AG08395 (cell line): ENCODE results near the gene RPS25.
A peak's percentile ranks its signal among the peaks of the same experiment; 100 is the strongest.
"Not testable (repeated sequence)": the region's sequence is repeated elsewhere in the genome, so short reads cannot be mapped to it uniquely, and the experiment has no call there.

Experiments
- DNase-seq: peaks from one replicate; pipeline ENCODE4 v3.0.0; 2012; ENCODE audit warnings: mixed read lengths, low spot score

RPS25 gene

DNA sequence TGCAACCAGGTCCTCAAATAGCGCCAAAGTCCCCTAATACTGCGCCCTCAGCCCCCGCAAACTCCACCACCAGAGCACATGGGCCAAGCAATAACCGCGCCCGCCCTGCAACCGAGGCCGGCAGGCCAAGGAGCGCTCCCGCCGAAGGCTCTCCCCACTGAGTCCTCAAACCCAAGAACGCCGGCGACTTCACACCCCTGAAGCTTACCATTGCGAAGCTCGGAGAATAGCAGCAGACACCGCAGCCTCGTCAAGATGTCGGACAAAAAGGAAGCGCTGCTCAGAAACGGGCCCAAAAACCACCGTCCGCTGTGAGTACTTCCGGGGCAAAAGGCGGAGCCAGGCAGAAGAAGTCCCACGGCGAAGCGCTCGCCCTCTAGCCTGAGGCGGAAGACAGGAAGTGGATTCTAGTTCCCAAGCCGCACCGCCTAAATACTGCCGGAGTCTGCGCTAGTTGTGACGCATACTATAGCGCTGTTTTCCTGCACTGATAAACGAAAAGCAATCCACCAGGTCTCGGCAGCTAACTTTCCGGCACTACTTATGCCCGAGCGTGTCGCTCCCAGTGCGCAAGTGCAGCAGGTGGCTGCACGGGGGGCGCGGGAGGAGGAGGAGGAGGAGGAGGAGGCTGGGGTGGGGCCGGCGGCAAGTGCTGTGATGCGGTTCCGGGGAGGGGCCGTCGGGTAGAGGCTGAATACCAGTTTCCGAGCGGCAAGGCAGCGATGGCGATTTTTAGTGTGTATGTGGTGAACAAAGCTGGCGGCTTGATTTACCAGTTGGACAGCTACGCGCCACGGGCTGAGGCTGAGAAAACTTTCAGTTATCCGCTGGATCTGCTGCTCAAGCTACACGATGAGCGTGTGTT, at the start of gene RPS25, which contains the start of gene TRAPPC4:
TSS of gene RPS25 (minus strand) at position 270 of the 865 bp plus-strand sequence. CDS start at position 211, 59 bp downstream.
TSS of gene TRAPPC4 (plus strand) at position 693 of the 865 bp plus-strand sequence. CDS start at position 723, 30 bp downstream.
- DNase-seq: peak; percentile 96

DNA sequence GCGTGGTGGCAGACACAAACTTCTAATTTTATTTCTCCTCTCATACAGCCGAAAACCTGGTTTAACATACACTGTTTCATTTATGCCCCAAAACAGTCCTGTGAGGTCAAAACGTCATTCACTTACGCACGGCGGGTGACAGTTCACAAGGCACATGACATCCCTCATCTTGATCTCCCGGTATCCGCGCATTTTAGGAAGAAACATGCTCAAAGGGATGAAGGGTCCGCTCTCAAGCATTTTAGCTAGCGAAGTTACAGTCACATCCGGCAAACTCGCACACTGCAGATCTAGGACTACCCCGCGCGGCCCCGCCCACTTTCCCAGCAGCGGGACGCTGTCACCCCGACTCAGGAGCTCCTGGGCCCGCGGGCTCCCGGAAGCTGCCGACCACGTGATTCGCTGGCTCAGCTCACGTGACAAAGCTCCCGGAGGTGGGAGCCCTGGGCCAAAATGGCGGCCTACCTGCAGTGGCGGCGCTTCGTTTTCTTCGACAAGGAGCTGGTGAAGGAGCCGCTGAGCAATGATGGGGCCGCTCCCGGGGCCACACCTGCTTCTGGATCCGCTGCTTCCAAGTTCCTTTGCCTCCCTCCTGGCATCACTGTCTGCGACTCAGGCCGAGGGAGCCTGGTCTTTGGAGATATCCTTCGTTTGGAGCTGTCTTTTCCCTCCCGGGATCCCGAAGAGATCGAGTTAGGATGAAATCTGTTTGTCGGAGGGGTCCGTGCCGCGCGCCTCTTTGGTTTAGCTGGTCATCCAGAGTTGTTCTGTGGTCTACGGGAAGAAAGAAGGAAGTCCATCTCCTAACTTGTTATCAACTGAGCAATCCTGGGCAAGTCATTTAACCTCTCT, 49.5 kb upstream of the RPS25 start, which contains the start of gene VPS11:
TSS of gene VPS11 (plus strand) at position 448 of the 852 bp plus-strand sequence. CDS start at position 454, 6 bp downstream.
- DNase-seq: peak; percentile 99

DNA sequence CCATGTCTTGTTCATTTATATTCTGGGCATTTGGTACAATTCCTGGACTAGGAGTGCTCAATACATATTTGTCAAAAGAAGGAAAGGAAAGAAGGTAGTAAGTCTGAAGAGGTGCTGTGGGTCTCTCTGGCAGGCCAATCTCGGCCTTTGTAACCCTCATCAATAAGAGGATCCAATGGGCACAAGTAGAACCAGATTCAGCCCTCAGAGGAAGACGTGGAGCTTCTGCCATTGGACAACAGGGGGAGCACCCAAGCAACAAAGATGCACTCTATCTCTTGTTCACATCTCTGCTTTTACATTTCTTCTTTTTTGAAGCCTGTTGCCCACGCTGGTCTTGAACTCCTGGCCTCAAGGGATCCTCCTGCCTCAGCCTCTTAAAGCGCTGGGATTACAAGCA, 47.2 kb upstream of the RPS25 start:
- peak; percentile 51 for DNase-seq

DNA sequence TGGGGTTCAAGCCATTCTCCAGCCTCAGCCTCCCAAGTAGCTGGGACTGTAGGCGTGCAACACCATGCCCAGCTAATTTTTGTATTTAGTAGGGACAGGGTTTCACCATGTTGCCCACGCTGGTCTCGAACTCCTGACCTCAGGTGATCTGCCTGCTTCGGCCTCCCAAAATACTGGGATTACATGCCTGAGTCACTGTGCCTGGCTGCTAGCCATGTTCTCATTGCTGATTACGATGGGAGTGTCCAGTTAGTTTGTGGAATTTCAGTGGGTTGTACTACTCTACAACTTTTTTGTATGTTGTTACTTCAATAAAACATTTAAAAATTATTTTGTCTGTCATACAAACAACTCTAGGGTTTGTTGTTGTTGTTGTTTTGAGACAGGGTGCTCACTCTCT, 44.6 kb upstream of the RPS25 start:
- peak; percentile 37 for DNase-seq

DNA sequence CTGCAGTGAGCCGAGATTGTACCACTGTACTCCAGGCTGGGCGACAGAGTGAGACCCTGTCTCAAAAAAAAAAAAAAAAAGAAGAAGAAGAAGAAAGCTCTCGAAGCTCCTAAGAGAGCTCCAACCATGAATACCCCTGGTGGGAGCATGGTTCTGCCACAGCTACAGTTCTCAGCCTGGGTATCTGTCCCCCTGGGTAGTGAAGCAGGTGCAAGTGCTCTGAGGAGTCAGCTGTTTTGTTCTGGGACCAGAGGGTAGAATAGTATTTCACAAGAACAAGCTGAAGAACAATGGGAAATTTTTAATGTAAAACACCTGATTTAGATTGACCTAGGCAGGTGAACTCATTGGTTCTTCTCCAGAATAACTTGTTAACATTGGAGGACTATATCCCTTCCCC, 43.1 kb upstream of the RPS25 start:
- no peak for DNase-seq

DNA sequence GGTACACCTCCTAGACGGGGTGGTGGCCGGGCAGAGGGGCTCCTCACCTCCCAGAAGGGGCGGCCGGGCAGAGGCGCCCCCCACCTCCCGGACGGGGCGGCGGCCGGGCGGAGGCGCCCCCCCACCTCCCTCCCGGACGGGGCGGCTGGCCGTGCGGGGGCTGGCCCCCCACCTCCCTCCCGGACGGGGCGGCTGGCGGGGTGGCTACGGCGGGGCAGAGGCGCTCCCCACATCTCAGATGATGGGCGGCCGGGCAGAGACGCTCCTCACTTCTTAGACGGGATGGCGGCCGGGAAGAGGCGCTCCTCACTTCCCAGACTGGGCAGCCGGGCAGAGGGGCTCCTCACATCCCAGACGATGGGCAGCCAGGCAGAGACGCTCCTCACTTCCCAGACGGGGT, 41.0 kb upstream of the RPS25 start:
- DNase-seq: not testable (repeated sequence)

DNA sequence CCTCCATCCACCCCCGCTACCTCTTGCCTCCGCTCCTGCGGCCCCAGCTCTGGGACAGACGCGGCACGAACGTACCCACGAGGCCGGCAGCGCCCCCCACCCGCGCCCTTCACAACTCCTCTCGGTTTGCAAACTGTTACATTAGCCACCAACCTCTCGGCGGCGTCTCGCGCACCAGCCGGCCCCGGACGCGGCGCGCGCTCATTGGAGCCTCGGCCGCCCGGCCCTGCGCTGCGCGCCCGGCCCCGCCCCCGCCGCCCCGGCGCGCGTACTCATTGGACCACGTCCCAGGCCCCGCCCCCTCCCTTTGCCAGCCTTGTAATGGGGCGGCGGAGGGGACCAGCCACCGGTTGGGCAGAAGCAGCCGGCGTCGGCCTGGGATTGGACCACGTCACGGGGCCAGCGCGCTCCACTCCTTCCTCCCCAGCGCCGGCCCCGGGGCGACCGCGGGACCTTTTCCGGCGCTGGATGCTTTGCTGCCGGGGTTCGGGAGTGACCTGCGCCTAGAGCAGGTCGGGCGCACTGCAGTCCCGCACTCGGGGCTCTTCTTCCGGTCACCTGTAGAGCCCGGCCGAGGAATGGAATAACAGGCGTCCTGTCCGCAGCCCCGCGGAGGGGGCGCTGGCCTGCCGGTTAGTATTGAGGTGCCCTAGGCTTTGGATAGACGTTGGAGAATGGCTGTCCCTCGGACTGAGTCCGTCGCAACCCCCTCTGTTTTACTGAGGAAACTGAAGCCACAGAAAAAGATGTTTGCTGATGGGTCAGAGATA, 39.0 kb upstream of the RPS25 start, which contains the start of gene HYOU1:
TSS of gene HYOU1 (minus strand) at position 206 of the 770 bp plus-strand sequence. CDS start 1,045 bp downstream, outside the sequence.
- DNase-seq: peak; percentile 98

DNA sequence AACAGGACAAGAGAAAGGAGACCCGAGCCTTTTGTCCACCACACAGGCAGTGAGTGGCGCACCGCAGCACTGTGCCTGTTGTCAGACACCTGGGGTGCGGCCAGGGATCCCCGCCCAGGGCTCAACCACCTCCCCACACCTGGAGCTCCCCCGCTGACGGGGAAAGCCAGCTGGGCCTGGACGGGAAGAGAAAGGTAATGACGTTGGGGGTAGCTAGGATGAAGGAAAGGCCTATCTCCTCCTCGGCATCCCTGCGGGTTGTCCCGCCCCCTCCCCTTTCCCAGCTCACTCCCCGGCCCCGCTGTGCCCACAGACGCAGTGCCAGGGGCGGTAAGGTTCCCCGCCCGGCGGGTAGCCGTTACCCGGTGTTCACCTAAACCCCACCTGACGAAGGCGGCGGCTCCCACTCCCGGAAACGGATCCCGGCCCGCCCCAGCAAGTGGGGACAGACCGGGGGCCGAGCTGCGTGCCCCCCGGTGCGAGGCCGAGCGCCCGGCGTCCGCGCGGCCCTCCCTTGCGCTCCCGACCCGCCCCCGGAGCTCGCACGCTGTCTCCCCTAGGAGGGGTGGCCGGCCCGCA, 38.4 kb upstream of the RPS25 start:
- peak; percentile 13 for DNase-seq

DNA sequence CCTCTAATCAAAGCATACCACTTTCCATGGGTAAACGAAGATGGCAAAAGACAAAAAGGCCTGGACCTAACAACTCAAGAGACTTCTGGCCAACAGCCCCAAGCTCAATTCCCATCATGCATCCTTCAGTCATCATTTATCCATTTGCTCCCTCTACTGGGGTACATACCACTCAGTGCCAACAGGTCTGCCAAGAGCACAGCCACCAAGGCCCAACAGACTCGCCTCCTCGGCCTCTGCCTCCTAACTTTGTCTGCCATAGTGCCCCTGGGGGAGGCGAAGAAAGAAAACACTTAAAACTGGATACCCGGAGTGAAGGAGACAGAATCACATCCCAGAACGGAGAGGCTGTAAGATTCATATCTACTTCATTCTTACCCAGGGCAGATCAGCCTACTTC, 37.8 kb upstream of the RPS25 start:
- DNase-seq: peak; percentile 48

DNA sequence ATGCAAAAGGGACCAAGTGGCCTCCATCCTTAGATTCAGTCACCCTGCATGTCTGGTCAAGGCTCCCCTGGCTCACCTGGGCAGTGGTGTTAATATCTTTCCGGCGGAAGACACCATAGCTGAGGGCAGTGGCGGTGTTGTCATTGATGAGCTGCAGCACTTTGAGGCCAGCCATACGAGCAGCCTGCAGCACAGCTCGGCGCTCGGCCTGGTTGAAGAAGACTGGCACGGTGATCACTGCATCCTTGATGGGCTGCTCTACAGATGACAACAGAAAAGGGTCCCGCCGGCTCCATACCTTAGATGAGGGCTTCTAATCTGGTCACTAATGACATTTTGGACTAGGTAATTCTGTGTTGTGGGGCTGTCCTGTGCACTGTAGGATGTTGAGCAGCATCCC, 36.3 kb upstream of the RPS25 start:
- no peak for DNase-seq

DNA sequence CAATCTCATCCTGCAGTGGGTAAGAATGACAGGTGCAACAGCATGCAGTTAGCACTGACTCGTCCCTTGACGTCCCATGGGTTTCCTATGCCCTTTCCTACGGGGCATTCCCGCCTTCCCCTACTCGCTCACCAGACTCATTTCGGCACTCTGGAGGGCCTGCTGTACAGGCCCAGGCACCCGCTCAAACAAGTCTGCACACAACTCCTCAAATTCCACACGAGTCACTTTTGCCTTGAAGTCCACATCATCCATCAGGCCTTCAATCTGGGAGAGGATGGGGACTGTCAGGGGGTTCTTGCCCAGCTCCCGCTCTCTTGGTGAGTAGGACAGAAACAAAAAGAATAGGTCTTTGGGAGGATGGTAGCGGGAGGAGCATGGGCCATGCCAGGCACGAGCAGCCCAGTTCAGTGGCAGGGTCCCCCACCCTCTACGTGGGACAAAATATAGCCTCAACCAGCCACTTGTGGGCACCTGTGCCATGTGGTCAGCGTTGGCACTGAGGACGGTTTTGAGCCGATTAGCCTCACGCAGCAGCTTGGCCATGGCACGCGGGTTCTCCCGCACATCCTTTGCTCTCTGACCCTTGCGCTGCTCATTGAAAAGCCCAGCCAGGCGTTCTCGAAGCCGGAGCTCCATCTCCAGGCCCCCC, 34.1 kb upstream of the RPS25 start:
- DNase-seq: no peak

DNA sequence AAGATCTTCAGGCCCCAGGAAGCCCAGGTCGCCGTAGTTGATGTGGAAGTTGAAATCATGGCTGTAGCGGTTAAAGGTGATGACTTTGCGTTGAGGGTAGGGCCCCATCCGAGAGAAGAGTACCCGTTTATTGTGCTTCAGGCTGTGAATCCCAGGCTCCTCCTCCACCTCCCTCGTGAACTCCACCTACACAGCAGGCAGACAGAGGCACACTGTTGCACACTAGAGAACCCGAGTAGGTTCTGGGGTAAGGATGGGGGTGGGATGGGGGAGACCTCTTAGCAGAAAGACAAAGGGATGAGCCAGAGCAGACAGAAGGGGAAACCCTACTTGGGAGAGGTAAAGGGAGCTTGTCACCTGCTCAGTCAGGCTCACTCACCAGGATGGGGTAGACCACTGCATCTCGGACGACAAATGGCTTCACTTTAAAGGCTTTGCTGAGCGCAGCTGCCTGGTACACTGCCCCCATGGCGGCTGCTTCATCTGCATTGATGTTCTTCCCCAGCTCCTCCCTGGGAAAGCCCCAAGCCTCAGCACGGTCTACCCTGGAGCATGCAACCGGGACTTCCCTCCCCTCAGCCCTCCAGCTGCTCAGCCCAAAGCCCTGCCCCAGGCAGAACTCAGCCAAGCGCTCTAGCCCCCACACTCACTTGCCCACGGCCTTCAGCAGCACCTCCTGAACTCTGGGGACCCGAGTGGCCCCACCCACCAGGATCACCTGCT, 33.5 kb upstream of the RPS25 start:
- DNase-seq: no peak

DNA sequence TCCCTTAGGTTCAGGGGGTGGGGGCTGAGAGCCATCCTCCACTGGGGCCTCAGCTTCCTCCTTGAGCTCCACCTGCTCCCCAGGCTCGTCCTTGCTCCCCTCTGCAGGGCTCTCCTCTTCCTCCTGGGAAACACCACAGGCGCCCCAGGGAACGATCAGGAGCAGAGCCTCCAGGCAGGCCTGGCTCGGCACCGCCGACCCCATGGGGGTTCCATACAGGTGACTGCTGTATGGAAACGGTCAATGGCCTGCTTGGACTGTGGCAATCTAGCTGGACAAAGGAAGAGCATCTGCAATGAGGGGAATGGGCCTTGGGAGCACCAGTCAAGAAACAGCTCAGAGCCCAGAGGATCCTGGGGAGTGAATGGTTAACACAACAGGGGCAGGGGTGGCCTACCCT, 30.9 kb upstream of the RPS25 start:
- DNase-seq: no peak

DNA sequence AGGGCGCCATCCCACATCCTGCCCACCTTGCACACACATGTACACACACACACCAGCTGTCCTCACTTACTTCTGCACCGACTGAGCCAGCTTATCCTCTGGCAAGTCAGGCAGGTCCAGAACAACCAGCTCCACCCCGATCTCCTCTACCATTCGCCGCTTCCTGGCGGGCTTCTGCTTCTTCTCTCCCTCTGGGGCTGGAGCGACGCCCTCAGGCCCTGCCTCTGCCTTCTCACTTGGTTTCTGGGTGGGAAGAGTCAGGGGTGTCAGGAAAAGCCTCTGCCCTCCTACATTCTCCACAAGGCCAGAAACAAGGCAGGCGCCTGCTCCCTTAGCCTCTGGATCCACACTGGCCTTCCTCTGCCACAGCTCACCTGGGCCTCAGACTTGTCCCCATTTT, 30.5 kb upstream of the RPS25 start:
- no peak for DNase-seq

DNA sequence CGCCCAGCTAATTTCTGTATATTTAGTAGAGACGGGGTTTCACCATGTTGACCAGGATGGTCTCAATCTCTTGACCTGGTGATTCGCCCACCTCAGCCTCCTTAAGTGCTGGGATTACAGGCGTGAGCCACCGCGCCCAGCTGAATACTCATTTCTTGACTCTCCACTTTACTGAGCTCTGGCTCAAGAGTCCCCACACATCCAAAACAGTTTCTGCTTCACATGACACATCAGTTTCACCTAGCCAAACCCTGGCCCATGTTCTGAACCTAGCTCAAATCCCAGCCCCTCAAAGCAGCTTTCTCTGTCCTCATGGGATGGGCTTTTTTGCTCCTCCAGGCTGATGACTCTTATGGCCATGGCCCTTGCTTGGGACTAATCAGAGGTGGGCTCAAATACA, 29.1 kb upstream of the RPS25 start:
- no peak for DNase-seq

DNA sequence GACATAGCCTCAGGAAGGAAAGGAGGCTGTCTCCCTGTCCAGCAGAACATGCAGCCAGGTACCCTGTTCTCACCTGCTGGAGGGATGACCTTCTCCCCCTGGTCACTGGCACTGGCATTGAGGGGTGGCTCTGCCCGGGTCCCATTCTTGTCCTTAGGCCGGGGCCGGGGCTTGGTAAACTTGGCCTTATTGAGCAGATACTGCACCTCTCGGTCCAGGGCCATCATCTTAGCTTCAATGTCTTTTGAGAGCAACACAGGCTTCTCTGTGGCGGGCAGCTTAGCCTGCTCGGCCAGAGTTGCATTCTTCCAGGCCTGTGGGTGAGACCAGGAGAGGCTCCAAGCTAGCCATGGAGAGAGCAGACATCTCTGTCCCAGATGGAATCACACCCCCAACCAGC, 28.3 kb upstream of the RPS25 start:
- no peak for DNase-seq

DNA sequence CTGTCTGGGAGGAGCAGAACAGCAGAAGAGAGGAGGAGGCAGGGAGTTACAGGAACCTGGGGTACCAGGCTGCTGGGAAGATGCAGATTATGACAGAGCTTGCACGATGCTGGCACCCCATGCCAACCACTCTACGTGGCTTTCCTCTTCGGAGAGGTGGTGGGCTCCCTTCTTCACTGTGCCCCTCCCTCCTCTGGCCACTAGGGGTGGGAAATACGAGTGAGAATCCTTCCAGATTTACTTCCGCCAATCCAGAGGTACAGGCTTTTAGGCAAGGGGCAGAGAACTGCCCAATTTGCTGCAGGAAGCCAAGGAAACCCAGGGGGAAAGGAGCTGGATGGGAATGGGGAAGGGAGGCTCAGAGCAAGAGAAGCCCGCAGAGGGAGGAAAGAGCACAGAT, 26.6 kb upstream of the RPS25 start:
- no peak for DNase-seq

DNA sequence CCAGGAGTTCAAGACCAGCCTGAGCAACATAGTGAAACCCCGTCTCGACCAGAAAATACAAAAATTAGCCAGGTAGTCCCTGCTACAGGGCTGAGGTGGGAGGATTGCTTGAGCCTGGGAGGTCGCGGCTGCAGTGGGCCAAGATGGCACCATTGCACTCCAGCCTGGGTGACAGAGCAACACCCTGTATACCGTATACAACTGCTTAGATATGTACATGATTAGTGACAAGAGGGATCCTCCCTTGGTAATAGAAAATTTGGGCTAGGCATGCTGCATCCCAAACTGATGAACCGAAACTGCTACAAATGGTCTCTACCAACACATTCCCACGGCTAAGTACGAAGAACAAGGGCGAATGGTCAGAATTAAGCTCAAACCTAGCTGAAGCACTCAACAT, 24.8 kb upstream of the RPS25 start:
- no peak for DNase-seq

DNA sequence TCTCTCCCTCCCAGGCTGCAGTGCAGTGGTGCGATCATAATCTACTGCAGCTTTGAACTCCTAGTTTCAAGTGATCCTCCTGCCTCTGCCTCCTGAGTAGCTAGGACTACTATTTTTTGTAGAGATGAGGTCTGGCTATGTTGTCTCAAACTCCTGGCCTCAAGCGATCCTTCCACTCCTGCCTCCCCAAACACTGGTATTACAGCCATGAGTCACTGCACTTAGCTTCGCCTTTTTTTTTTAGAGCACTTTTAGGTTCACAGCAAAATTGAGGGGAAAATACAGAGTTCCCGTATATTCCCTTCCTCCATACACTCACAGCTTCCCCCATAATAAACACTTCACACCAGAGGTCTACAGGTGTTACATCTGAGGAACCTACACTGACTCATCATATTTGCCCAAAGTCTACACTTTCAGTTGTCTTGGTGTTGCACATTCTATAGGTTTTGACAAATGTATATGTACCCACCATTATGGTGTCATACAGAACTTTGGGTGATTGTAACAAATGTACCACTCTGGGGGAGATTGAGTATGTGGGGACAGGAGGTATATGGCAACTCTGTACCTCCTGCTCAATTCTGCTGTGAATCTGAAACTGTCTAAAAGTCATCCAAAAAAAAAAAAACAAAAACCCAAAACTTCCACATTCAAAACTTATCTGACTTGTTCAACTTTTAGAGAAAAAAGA, 23.8 kb upstream of the RPS25 start:
- DNase-seq: no peak

DNA sequence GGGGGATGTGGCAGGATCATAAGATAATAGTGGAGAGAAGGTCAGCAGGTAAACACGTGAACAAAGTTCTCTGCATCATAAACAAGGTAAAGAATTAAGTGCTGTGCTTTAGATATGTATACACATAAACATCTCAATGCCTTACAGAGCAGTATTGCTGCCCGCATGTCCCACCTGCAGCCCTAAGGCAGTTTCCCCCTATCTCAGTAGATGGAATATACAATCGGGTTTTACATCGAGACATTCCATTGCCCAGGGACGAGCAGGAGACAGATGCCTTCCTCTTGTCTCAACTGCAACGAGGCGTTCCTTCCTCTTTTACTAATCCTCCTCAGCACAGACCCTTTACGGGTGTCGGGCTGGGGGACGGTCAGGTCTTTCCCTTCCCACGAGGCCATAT, 21.3 kb upstream of the RPS25 start:
- not testable (repeated sequence) for DNase-seq
